ENCODE measurements around the gene HS3ST3A1.
"Not testable (repeated sequence)": the region's sequence is repeated elsewhere in the genome, so short reads cannot be mapped to it uniquely, and the experiment has no call there.

The HS3ST3A1 gene

DNA sequence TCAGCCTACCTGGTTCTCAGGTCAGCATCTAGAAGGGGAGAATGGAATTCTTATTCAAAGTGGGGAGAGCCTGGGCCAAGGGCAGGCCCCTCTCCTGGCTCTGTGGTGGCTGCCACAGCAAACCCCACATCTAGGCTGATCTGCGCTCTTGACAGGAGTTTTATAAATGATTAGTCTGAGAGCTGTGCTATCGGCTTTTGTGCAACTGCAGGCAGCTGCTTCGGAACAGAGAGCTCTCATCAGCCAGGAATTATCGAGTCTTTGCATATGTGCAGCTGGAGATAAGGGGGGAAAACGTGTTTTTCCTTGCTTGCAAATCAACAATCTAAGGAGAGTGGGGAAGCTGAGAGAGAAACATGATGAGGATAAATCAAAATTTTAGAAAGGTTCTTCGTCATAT lies 91.7 kb downstream of the HS3ST3A1 start:
- Histone ChIP-seq H3K9me3 (replicated peaks in 1 of 11) (no peaks in the 10 kb centered on the region), H4K20me1 (peaks cover 0 to 29% (median 0%) of the 10 kb centered on the region in 11 experiments; a peak in 2 of 22 replicates), H3K4me3 (no peak overlapping the region), H3K4me2 (no peak overlapping the region), H3K27me3 (no peaks in the 10 kb centered on the region), H3K9ac (no peak overlapping the region), H3K4me1 (no peaks in the 10 kb centered on the region), H3K27ac (no peak overlapping the region), H3K36me3 (no peaks in the 10 kb centered on the region)
- no peak for TF ChIP-seq Cebpa-rat (IDR thresholded peaks at IDR 0.05)

DNA sequence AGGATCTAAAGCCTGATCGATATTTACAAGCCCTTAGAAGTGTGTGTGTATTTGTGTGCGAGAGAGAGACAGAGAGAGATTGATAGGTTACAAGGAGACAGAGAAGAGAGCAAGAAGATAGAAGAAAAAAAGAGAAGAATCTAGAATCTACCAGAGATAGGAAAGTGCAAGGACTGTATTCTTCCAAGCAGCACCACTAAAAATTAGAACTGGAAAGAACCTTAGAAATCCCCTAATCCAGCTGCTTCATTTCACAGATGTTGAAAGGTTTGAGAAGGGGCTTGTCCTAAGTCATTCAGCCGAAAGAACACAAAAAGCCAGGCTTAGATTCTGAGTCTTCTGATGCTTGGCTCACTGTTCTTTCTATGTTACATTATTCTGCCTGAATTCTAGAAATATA lies 92.2 kb downstream of the HS3ST3A1 start:
- no peaks in the 10 kb centered on the region for H3K27me3 ChIP-seq
- H3K4me3 ChIP-seq, result no peak overlapping the region
- no peak overlapping the region for H3K27ac ChIP-seq
- H4K20me1 ChIP-seq, result peaks cover 0 to 29% (median 0%) of the 10 kb centered on the region in 11 experiments; a peak in 2 of 22 replicates
- H3K4me1 ChIP-seq, result no peaks in the 10 kb centered on the region
- no peak overlapping the region for H3K4me2 ChIP-seq
- no peaks in the 10 kb centered on the region for H3K9me3 ChIP-seq (replicated peaks in 1 of 11)
- TF ChIP-seq Cebpa-rat (IDR thresholded peaks at IDR 0.05), result no peak
- no peaks in the 10 kb centered on the region for H3K36me3 ChIP-seq
- no peak overlapping the region for H3K9ac ChIP-seq

DNA sequence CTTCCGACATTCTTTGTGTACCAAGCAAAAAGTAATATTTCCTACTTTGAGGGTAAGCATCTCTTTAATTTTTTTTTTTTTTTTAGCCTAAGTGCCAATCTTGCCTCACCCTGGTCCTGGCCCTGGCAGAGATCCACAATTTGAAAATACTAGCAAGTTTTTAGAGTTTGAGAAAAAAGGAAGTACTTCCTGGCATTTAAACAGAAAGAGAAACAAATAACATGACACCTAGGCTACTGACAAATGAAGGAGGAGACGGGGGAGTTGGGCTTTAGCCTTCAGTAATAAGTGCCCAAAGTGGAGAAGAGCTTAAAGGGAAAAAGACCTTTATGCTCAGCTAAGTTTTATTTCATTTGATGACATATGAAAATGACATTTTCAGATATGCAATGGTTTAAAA lies 92.8 kb downstream of the HS3ST3A1 start:
- H3K4me3 ChIP-seq, result no peak overlapping the region

DNA sequence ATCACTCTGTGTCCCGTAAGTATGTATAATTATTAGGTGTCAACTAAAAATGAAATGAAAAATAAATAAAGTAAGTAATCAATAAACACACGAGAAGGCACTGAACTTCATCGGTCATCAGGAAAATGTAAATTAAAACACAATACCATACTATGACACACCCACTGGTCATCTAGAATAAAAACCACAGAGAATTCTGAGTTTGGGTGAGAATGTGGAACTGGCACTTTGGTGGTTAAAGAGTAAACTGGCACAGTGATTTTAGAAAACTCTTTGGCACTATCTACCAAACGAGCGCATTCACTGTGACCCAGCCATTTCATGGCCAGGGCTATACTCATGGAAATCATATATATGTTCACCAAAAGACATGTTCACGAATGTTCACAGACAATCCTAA lies 98.2 kb downstream of the HS3ST3A1 start:
- H3K4me3 ChIP-seq, result no peak overlapping the region
- peaks cover 0 to 11% (median 0%) of the 10 kb centered on the region in 11 experiments; a peak in 2 of 22 replicates for H4K20me1 ChIP-seq
- no peak overlapping the region for H3K27ac ChIP-seq

More for the DNA sequence above, 92.8 kb downstream of the HS3ST3A1 start:
- no peak for TF ChIP-seq Cebpa-rat (IDR thresholded peaks at IDR 0.05)
- Histone ChIP-seq H3K9ac (no peak overlapping the region), H3K27me3 (no peaks in the 10 kb centered on the region), H3K4me2 (peak overlapping the region in 1 of 11 experiments; percentile 8; a peak in 1 of 22 replicates), H3K9me3 (replicated peaks in 1 of 11) (no peaks in the 10 kb centered on the region), H3K4me1 (no peaks in the 10 kb centered on the region), H3K36me3 (no peaks in the 10 kb centered on the region), H3K27ac (no peak overlapping the region), H4K20me1 (peaks cover 0 to 29% (median 0%) of the 10 kb centered on the region in 11 experiments; a peak in 2 of 22 replicates)

DNA sequence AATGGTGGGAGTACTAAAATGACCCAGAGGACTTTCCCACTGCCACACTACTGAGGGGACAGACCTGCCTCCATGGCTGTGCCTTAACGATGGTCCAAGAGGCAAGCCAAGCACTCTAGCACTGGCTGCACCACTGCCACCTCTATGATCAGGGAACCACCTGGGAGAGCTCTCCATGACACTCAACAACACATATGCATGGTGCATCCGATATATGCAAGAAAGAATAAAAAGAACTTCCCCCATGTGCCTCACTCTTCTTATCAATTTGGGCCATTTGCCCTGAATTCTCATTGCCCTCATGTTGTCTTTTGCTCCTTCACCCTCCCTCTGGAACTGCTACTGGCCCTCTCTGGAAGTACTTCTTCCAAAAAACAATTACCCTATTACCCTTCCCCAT lies 99.5 kb downstream of the HS3ST3A1 start:
- H4K20me1 ChIP-seq, result peaks cover 0 to 15% (median 0%) of the 10 kb centered on the region in 11 experiments; a peak in 2 of 22 replicates
- no peaks in the 10 kb centered on the region for H3K36me3 ChIP-seq
- H3K27me3 ChIP-seq, result no peaks in the 10 kb centered on the region
- no peak for TF ChIP-seq Cebpa-rat (IDR thresholded peaks at IDR 0.05)
- H3K9ac ChIP-seq, result no peak overlapping the region
- H3K4me3 ChIP-seq, result no peak overlapping the region
- peaks cover 0 to 5% (median 0%) of the 10 kb centered on the region in 10 experiments; a peak in 1 of 20 replicates for H3K4me1 ChIP-seq
- no peak overlapping the region for H3K27ac ChIP-seq
- H3K9me3 ChIP-seq (replicated peaks in 1 of 11), result no peaks in the 10 kb centered on the region
- no peak overlapping the region for H3K4me2 ChIP-seq

More for the DNA sequence above, 98.2 kb downstream of the HS3ST3A1 start:
- no peaks in the 10 kb centered on the region for H3K9me3 ChIP-seq (replicated peaks in 1 of 11)
- peaks cover 0 to 5% (median 0%) of the 10 kb centered on the region in 10 experiments; a peak in 1 of 20 replicates for H3K4me1 ChIP-seq
- H3K27me3 ChIP-seq, result no peaks in the 10 kb centered on the region
- H3K36me3 ChIP-seq, result no peaks in the 10 kb centered on the region
- H3K4me2 ChIP-seq, result no peak overlapping the region
- H3K9ac ChIP-seq, result no peak overlapping the region
- no peak for TF ChIP-seq Cebpa-rat (IDR thresholded peaks at IDR 0.05)

DNA sequence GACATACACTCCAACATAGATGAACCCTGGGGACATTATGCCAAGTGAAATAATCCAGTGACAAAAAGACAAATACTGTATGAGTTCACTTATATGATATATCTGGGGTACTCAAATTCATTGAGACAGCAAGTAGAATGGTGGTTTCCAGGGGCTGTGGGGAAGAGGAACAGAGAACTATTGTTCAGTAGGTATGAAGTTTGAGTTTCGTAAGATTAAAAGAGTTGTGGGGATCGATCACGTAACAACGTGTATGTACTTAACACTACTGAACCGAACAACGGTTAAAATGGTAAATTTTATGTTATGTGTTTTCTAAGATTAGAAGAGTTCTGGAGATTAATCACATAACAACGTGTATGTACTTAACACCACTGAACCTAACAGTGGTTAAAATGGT lies 100.8 kb downstream of the HS3ST3A1 start:
- Histone ChIP-seq H3K9ac (no peak overlapping the region), H3K27me3 (no peaks in the 10 kb centered on the region), H3K9me3 (replicated peaks in 1 of 11) (peaks cover 0 to 4% (median 0%) of the 10 kb centered on the region in 11 experiments; a peak in 2 of 22 replicates), H3K27ac (no peak overlapping the region), H3K36me3 (peaks cover 0 to 6% (median 0%) of the 10 kb centered on the region in 11 experiments; a peak in 1 of 22 replicates), H4K20me1 (peaks cover 0 to 13% (median 0%) of the 10 kb centered on the region in 11 experiments; a peak in 1 of 22 replicates), H3K4me2 (no peak overlapping the region), H3K4me3 (no peak overlapping the region), H3K4me1 (peaks cover 0 to 5% (median 0%) of the 10 kb centered on the region in 10 experiments; a peak in 1 of 20 replicates)
- no peak for TF ChIP-seq Cebpa-rat (IDR thresholded peaks at IDR 0.05)

DNA sequence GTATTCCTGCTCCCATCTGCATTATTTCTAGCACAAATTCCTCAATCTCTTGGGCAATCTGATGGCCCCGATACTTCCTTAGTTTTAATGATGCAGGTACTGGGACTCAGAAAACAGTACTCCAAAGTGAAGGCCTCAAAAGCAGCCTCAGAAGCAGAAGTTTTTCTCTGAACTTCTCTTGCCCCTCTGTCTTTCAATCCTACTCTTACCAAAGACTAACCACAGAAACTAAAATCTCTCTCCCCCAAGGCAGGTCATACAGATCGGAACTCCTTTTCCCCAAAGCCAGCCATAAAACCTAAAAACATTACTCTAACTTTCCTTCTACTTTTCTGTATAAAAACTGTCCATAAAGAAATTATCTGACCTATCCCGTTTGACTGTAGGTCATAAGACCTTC lies 103.5 kb downstream of the HS3ST3A1 start:
- Histone ChIP-seq H3K4me3 (no peak overlapping the region), H3K27ac (no peak overlapping the region)
- TF ChIP-seq Cebpa-rat (IDR thresholded peaks at IDR 0.05), result no peak

DNA sequence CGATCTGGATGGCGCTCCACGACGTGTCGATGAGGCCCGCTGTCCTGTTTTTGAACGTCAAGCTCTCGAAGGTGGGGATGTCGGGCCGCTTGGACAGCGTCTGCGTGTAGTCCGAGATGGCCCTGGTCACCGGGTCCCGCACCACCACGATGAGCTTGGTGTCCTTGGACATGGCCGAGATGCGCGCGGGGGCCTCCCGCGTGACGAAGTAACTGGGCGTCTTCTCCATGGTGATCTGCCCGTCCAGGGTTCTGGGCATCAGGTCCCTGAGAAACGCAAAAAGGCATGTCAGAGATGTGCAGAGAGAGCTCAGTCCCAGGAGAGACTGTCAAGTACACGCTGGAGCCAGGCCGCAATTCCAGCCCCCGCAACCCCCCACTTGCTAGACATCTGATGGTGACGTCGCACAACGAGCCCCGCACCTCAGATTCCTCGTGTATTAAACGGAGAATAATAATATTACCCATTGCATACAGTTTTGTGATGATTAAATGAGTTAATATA lies 105.1 kb downstream of the HS3ST3A1 start:
- H3K27me3 ChIP-seq; H3K4me2 ChIP-seq; H3K9me3 ChIP-seq (replicated peaks in 1 of 11); H3K9ac ChIP-seq; H3K4me3 ChIP-seq; H3K27ac ChIP-seq: not testable (repeated sequence)
- Histone ChIP-seq H4K20me1 (peaks cover 0 to 13% (median 0%) of the 10 kb centered on the region in 11 experiments; a peak in 1 of 22 replicates), H3K4me1 (peaks cover 0 to 15% (median 0%) of the 10 kb centered on the region in 10 experiments; a peak in 4 of 20 replicates), H3K36me3 (peaks cover 0 to 11% (median 0%) of the 10 kb centered on the region in 11 experiments; a peak in 2 of 22 replicates)

More for the DNA sequence above, 103.5 kb downstream of the HS3ST3A1 start:
- Histone ChIP-seq H3K4me2 (no peak overlapping the region), H3K9ac (no peak overlapping the region), H4K20me1 (peaks cover 0 to 13% (median 0%) of the 10 kb centered on the region in 11 experiments; a peak in 1 of 22 replicates), H3K9me3 (replicated peaks in 1 of 11) (peaks cover 0 to 4% (median 0%) of the 10 kb centered on the region in 11 experiments; a peak in 2 of 22 replicates), H3K27me3 (no peaks in the 10 kb centered on the region), H3K36me3 (peaks cover 0 to 11% (median 0%) of the 10 kb centered on the region in 11 experiments; a peak in 2 of 22 replicates), H3K4me1 (peaks cover 0 to 5% (median 0%) of the 10 kb centered on the region in 10 experiments; a peak in 1 of 20 replicates)

DNA sequence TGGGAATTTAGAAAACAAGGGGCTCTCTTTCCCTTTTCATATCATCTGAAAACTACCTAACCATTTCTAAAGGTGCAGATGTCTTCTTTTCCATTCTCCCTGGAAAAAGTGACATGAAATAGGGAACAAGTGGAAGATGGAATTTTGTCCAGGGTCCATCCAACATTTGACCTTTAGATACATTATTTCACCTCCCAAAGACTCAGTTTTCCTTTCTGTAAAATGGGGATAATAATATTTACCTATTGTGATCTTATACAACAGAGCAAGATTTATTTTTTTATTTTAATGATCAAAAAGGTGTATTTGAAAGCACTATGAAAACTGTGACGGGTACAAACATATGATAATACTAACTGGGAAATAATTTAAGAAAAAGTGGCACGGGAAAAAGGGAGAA lies 106.3 kb downstream of the HS3ST3A1 start:
- peaks cover 0 to 13% (median 0%) of the 10 kb centered on the region in 11 experiments; a peak in 1 of 22 replicates for H4K20me1 ChIP-seq
- no peak overlapping the region for H3K27ac ChIP-seq
- no peak overlapping the region for H3K9ac ChIP-seq
- peaks cover 0 to 11% (median 0%) of the 10 kb centered on the region in 11 experiments; a peak in 2 of 22 replicates for H3K36me3 ChIP-seq
- TF ChIP-seq Cebpa-rat (IDR thresholded peaks at IDR 0.05), result no peak
- H3K9me3 ChIP-seq (replicated peaks in 1 of 11), result peaks cover 0 to 4% (median 0%) of the 10 kb centered on the region in 11 experiments; a peak in 2 of 22 replicates
- H3K27me3 ChIP-seq, result no peaks in the 10 kb centered on the region
- peaks cover 0 to 24% (median 9%) of the 10 kb centered on the region in 10 experiments; a peak in 14 of 20 replicates for H3K4me1 ChIP-seq
- H3K4me2 ChIP-seq, result no peak overlapping the region
- no peak overlapping the region for H3K4me3 ChIP-seq

All from BLaER1 treated with 17β-estradiol and CSF1 and Interleukin-3, amounts not matched to agents 10 nM and 100 nM (cell line).